Activated T-cell treated with anti-CD3 and anti-CD28 coated beads for 4 hours (primary cell): ENCODE data around the gene ANKFN1.
"Not testable (repeated sequence)": the region's sequence is repeated elsewhere in the genome, so short reads cannot be mapped to it uniquely, and the experiment has no call there.

ENCODE experiments used
- DNase-seq: peaks from one replicate; pipeline ENCODE4 v3.0.0-alpha.2; 2020

The ANKFN1 gene

GRCh38 chr17:56359518-56359917 is 206.2 kb downstream of the ANKFN1 start:
- DNase-seq = no peak

DNA sequence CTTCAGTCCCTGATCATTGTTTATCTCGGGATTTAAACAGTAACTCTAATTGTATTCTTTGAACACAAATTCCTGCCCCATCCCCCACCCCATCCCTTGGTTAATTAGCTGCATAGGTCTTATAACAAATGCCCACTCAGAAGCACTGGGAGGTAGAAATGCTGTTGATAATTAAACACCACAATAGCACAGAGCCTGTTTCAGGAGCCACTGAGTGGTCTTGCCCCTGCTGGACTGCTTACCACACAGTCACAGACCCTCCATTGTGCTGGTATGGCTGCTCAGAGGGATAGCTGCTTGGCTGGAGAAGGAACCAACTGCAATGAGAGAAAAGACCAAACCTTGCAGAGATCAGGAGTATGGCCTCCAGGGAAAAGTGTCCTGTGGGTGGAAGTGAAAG is 214.1 kb downstream of the ANKFN1 start:
- DNase-seq = no peak

DNA sequence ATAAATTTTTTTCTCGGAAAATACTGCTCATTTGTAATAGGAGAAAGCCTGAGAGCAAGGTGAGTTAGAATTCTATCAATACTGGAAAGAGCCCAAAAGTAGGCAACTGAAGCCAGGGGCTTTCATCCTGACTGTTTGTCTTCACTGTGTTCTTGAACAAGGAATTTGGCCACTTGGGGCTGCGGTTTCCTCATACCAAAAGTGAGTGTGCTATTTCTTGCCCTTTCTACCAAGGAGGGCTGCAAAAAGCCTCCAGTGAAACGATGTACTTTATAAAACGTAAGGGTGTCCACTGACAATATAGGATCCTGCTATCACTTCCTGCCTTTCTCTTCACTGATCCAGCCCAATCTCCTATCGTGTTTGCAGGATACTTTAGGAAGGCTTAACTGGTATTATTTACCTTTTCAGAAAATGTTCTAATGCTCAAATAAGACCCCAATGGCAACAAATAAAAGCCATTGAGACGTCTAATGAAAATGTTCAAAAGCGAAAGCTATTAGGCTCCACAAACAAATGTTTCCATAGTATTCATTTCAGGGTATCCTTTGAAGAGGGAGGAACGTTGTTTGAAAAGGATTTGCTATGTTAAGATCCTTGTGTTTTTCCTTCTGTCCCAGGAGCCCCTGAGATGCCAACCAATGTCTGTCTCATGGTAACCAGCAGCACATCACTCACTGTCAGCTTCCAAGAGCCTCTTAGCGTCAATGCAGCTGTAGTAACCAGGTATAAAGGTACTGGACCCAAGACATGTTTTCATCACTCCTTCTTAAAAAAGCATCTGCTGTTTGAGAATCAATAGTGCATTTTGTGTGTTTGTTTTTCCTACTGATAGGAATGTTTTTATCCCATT is 220.9 kb downstream of the ANKFN1 start:
- DNase-seq = no peak

DNA sequence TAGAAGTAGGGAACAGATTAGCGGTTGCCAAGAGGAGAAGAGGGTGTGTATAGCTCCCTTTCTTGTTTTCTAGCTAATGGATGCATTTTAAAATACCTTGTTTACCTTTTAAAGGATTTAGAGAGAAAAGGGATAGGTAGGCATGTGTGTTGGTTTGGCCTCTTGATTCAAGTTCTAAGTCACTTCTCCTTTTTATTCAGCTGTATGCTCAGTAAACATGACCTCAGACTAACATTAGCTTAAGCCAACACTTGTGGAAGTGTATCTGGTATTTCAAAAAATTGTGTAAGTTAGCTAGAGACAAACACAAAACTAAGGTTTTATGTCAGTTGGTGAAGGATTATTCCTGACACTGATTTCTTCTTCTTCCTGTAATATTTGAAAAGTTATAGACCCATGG is 236.1 kb downstream of the ANKFN1 start:
- no peak for DNase-seq

GRCh38 chr17:56392321-56392720 is 239.0 kb downstream of the ANKFN1 start:
- no peak for DNase-seq

DNA sequence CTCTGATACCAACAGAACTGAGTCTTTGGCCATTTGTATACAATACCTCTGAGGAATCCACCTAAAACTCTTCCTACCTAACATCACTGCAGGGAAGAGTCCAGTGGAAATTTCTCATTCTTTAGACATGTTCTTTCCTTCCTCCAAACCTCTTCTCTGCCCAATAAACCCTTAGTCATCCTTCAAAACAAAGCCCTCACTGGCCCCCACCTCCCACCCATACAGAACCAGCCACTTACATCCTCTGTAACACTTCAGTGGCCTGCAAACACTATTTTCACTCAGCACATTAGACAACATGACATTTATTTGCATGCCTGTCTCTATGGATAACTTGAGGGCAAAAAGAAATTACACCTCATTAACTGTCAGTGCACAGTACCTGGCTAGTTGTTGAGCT is 239.9 kb downstream of the ANKFN1 start:
- no peak for DNase-seq

DNA sequence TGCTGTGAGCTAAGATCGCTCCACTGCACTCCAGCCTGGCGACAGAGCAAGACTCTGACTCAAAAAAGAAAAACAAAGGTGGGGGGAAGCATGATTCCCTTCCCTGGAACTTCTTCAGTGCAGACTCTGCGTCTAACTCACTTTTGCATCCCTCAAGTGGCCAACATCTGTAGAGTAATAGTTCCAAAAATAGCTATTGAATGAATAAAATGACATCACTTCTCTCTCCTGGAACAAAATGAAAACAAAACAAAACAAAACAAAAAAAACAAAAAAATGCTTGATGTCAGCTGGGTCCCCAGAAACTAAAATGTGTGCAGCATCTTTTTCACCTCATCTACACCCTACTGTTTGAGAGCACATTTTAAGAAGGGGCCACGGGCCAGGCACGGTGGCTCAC is 242.5 kb downstream of the ANKFN1 start:
- no peak for DNase-seq

- DNase-seq = no peak
Observed at GRCh38 chr17:56407086-56407485, 253.8 kb downstream of the ANKFN1 start.

GRCh38 chr17:56412356-56412755 is 259.1 kb downstream of the ANKFN1 start:
- DNase-seq = not testable (repeated sequence)

GRCh38 chr17:56416682-56417351 is 263.5 kb downstream of the ANKFN1 start:
- no peak for DNase-seq

DNA sequence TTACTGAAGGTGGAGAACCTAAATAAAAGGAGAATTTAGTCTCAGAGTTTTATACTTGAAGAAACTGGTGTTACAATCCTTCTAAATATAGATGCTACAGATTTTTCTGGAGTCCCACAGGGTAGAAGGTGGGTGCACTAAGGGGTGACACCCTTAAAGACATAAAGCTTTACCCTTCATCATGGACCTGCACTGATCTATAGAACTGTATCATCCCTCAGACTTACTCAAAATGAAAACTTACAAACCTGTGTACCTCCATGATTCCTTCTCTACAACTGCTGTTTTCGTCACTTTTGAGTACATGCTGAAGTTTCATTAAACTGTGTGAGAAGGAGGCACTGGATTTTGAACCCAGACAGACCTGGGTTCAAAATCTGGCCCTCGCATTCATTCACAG is 270.7 kb downstream of the ANKFN1 start:
- DNase-seq = no peak

- no peak for DNase-seq
Observed at GRCh38 chr17:56424543-56425044, 271.3 kb downstream of the ANKFN1 start.

DNA sequence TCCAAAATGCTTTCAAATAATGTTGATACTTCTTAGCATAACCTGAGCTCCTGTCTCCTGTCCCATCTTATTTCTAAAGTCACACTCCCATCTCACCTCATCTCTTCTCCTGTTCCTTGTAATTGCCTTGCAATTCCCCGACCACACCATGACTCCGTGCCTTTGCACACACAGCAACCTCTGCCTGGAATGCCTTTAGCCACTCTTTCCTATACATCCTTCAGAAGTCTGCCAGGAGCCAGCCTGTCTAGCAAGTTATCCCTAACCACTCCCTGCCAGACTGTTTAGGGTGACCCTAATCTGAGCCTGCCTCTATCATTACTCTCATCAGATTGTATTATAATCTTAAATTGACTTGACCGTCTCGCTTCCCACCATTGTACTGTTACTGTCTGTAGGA is 272.2 kb downstream of the ANKFN1 start:
- DNase-seq = no peak

- no peak for DNase-seq
Observed at GRCh38 chr17:56426901-56427300, 273.6 kb downstream of the ANKFN1 start.

DNA sequence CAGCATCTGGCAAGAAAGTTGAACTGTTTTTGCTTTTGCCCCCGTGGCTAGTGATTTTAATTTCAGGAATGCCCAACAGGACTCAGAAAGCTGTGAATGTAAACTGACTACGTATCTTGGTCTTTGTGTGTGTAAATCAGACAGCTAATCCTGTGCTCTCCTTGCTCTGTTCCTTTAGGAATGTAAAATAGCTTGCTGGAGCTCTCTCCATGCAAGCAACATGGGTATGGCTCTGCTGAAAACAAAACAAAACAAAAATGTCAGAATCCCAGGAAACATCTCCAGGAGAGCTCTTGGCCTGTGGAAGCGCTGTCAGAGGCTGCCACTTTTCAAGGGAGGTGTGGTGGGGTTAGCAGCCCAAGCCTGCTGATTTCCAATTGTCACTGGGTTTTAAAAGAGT is 278.5 kb downstream of the ANKFN1 start:
- DNase-seq = no peak

DNA sequence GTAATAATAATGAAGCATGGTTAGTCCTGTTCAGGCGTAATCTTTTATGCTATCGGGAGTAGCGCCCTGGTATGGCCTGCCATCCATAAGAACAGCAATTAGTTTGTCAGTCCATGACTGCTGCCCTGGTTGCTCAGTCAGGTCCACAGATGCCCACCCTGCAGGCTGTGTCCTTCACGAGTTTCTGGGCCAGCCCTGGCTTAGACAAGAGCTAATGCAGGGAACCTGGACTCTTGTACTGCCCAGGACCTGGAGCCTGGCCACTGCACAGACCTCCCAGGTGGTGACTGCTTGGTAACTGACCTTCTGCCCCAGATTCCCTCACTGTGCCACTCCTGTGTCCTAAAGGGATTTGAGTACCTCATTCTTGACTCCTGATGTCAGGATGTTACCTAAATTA is 279.2 kb downstream of the ANKFN1 start:
- no peak for DNase-seq

DNA sequence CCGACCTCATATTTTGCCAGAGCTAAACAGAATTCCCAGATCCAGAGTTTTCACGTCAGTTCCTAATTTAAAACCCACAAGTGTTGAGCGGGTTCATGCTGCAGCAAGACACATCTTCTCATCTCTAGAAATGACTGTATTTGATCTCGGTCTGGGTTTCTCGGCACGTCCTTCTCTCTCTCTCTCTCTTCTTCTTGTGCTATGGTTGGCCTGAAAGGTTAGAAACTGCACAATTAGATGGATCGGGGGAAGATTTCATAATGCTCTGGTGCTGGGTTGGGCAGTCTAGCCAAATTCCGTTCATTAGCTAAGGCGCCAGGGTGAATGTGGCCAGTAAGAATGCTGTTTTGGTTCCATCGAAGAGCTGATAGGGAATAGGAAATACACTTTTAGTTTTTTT is 281.3 kb downstream of the ANKFN1 start:
- DNase-seq = no peak

DNA sequence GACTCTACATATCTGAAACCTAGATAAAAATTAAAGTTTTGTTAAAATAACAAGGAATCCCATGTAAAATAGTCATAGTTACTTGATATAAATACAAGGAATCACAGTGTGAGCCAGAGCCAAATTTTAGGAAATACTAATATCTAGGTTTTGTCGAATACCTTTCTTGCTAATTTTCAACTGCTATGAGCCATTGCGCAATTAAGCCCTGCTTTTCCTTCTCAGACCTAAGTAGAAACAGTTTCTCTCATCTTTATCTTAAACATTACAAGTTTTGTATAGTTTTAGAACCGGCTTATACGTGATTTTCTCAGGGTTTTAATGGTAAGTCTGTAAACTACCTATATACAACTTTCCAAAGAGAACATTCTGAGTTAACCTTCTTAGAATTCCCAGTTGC is 282.9 kb downstream of the ANKFN1 start:
- no peak for DNase-seq

DNA sequence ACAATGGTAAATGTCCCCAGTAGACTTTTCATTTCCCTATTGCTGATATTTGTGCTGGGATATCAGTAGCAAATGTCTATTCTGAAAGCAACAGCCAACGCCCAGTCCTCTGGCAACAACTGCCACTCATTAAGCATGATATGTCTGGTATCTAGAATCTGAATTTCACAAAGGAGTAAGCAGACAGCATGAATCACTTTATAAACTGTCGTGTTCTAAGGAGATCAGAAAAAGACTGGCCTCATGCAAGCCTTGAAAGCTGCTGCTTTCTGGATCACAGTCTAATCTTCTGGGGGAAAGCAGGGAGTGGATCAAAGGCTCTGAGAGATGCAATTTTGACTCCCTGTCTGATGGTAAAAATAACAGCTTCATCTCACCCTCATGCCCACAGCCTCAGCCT is 287.1 kb downstream of the ANKFN1 start:
- no peak for DNase-seq

- DNase-seq = no peak
Observed at GRCh38 chr17:56441308-56441707, 288.0 kb downstream of the ANKFN1 start.

GRCh38 chr17:56445692-56446411 is 292.6 kb downstream of the ANKFN1 start:
- no peak for DNase-seq

GRCh38 chr17:56447171-56447570 is 293.9 kb downstream of the ANKFN1 start:
- DNase-seq = no peak

DNA sequence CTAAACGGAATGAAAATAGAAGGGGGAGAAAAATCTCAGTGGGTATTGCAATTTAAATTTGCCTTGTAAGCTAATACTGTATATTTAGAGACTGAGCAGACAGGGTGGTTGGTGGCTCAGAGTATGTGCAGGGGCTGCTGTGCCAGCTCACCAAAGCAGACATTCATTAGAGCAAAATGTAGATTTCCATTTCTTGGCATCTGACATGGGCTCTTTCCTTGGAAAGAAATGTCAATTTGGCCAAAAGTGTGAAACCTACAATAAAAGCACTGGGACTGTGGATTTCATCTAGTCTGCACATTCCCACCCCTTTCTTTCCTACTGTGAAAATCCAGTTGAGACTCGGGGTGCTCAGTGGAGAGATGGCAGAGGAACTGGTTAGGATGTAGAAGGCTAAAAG is 295.1 kb downstream of the ANKFN1 start:
- no peak for DNase-seq

- DNase-seq = no peak
Observed at GRCh38 chr17:56449176-56449575, 295.9 kb downstream of the ANKFN1 start.
